Measurements from ENCODE around the gene CNTN4.
"Not testable (repeated sequence)": the region's sequence is repeated elsewhere in the genome, so short reads cannot be mapped to it uniquely, and the experiment has no call there.

CNTN4 gene

GRCh38 chr3:2790266-2790815 is 691.7 kb downstream of the CNTN4 start:
- DNase-seq (ENCODE audit: low read depth in 2 of 2): no peak

- DNase-seq (ENCODE audit: low read depth in 2 of 2): no peak
Measured at GRCh38 chr3:2792432-2792831, 693.8 kb downstream of the CNTN4 start.

GRCh38 chr3:2793987-2794386 is 695.3 kb downstream of the CNTN4 start:
- DNase-seq (ENCODE audit: low read depth in 2 of 2): no peak

- no peak for DNase-seq (ENCODE audit: low read depth in 2 of 2)
Measured at GRCh38 chr3:2802429-2802828, 703.8 kb downstream of the CNTN4 start.

GRCh38 chr3:2807514-2807913 is 708.8 kb downstream of the CNTN4 start:
- DNase-seq (ENCODE audit: low read depth in 2 of 2): no peak

- DNase-seq (ENCODE audit: low read depth in 2 of 2): no peak
Measured at GRCh38 chr3:2810723-2811122, 712.1 kb downstream of the CNTN4 start.

GRCh38 chr3:2819571-2819970 is 720.9 kb downstream of the CNTN4 start:
- DNase-seq (ENCODE audit: low read depth in 2 of 2): no peak

GRCh38 chr3:2820982-2821381 is 722.3 kb downstream of the CNTN4 start:
- not testable (repeated sequence) for DNase-seq (ENCODE audit: low read depth in 2 of 2)

- DNase-seq (ENCODE audit: low read depth in 2 of 2): no peak
Measured at GRCh38 chr3:2822611-2823010, 723.9 kb downstream of the CNTN4 start.

- DNase-seq (ENCODE audit: low read depth in 2 of 2): no peak
Measured at GRCh38 chr3:2823031-2823430, 724.4 kb downstream of the CNTN4 start.

- DNase-seq (ENCODE audit: low read depth in 2 of 2): no peak
Measured at GRCh38 chr3:2823437-2824211, 725.0 kb downstream of the CNTN4 start.

GRCh38 chr3:2826036-2826435 is 727.4 kb downstream of the CNTN4 start:
- no peak for DNase-seq (ENCODE audit: low read depth in 2 of 2)

GRCh38 chr3:2826453-2826852 is 727.8 kb downstream of the CNTN4 start:
- DNase-seq (ENCODE audit: low read depth in 2 of 2): no peak

GRCh38 chr3:2837239-2837638 is 738.6 kb downstream of the CNTN4 start:
- no peak for DNase-seq (ENCODE audit: low read depth in 2 of 2)

- no peak for DNase-seq (ENCODE audit: low read depth in 2 of 2)
Measured at GRCh38 chr3:2837910-2838309, 739.2 kb downstream of the CNTN4 start.

- DNase-seq (ENCODE audit: low read depth in 2 of 2): no peak
Measured at GRCh38 chr3:2838546-2839157, 740.0 kb downstream of the CNTN4 start.

- DNase-seq (ENCODE audit: low read depth in 2 of 2): no peak
Measured at GRCh38 chr3:2839876-2840275, 741.2 kb downstream of the CNTN4 start.

- no peak for DNase-seq (ENCODE audit: low read depth in 2 of 2)
Measured at GRCh38 chr3:2847062-2847841, 748.6 kb downstream of the CNTN4 start.

- no peak for DNase-seq (ENCODE audit: low read depth in 2 of 2)
Measured at GRCh38 chr3:2849092-2849491, 750.4 kb downstream of the CNTN4 start.

- no peak for DNase-seq (ENCODE audit: low read depth in 2 of 2)
Measured at GRCh38 chr3:2850701-2851100, 752.0 kb downstream of the CNTN4 start.

GRCh38 chr3:2851361-2851760 is 752.7 kb downstream of the CNTN4 start:
- DNase-seq (ENCODE audit: low read depth in 2 of 2): no peak

- DNase-seq (ENCODE audit: low read depth in 2 of 2): no peak
Measured at GRCh38 chr3:2851835-2852234, 753.2 kb downstream of the CNTN4 start.
